IMR-90 (cell line): Measurements from ENCODE around the gene CRLF1. TPM values are rescaled to one million over a fixed set of nuclear protein-coding genes. Genes with fewer than 3 reads are reported as not detected.

Source experiments
- ATAC-seq: fragments of 200-7000 bp; cut with Tn5 transposase; 2 replicates; pipeline ENCODE4 v1.9.1; 2020; ENCODE audit warnings: low read depth, mild to moderate bottlenecking, moderate library complexity
- BruUV-seq: library from RNA; stranded (reverse); fragments of 400-500 nt; replicated peaks from 2 replicates; lab custom pipeline; 2021; lab: Mats Ljungman, UMichigan
- CTCF ChIA-PET: fragments of 300-600 bp; formaldehyde crosslinking; extraction: SDS; loops from one replicate; lab custom pipeline; 2021; ENCODE audit warnings: antibody characterized with exemption; lab: Yijun Ruan, JAX
- POLR2A ChIA-PET: fragments of 300-600 bp; sonication (Branson Sonifier 250); formaldehyde crosslinking; loops from one replicate; lab custom pipeline; 2022; ENCODE audit warnings: antibody characterized with exemption; ENCODE audit not compliant: unreplicated experiment; lab: Charles Lee
- DNase-seq: peaks from one replicate; pipeline ENCODE4 v3.0.0; 2013
- H2AFZ ChIP-seq: replicated peaks from 2 replicates; pipeline ENCODE3; 2013; ENCODE audit warnings: low read length, mild to moderate bottlenecking; ENCODE audit not compliant: poor library complexity
- H2AK5ac ChIP-seq: 2 replicates; pipeline ENCODE4 v1.6.1; 2013; ENCODE audit warnings: low read depth, low read length, inconsistent platforms
- H2AK9ac ChIP-seq: replicated peaks from 2 replicates; pipeline ENCODE3; 2013; ENCODE audit warnings: mild to moderate bottlenecking, low read depth, low read length, moderate library complexity; ENCODE audit not compliant: poor library complexity
- H2BK120ac ChIP-seq: 2 replicates; pipeline ENCODE4 v1.6.1; 2013; ENCODE audit warnings: low read depth, low read length, inconsistent platforms
- H2BK15ac ChIP-seq: 3 replicates; pipeline ENCODE4 v1.6.1; 2013; ENCODE audit warnings: low read depth, low read length, inconsistent platforms
- H2BK20ac ChIP-seq: 2 replicates; pipeline ENCODE4 v1.6.1; 2013; ENCODE audit warnings: low read depth, mild to moderate bottlenecking, inconsistent platforms, low read length, moderate library complexity
- H2BK5ac ChIP-seq: 2 replicates; pipeline ENCODE4 v1.6.1; 2013; ENCODE audit warnings: mild to moderate bottlenecking, low read depth, low read length, inconsistent platforms; ENCODE audit not compliant: poor library complexity, severe bottlenecking
- H3K14ac ChIP-seq: replicated peaks from 2 replicates; pipeline ENCODE4 v1.6.1; 2013; ENCODE audit warnings: low read depth, low read length, inconsistent platforms
- H3K18ac ChIP-seq: 2 replicates; pipeline ENCODE4 v1.6.1; 2013; ENCODE audit warnings: low read depth, low read length, control low read depth
- H3K23ac ChIP-seq: 2 replicates; pipeline ENCODE4 v1.6.1; 2013; ENCODE audit warnings: low read depth, low read length, inconsistent platforms
- H3K27ac ChIP-seq: 2 replicates; pipeline ENCODE4 v1.5.1; 2013; ENCODE audit warnings: mild to moderate bottlenecking, control low read depth, low read length; ENCODE audit not compliant: insufficient read depth
- H3K27me3 ChIP-seq: 2 replicates; pipeline ENCODE4 v1.6.1; 2013; ENCODE audit warnings: low read length; ENCODE audit not compliant: control insufficient read depth, insufficient read depth
- H3K36me3 ChIP-seq: 2 replicates; pipeline ENCODE4 v1.6.1; 2013; ENCODE audit warnings: low read length, mixed read lengths; ENCODE audit not compliant: control insufficient read depth, insufficient read depth
- H3K4ac ChIP-seq: 2 replicates; pipeline ENCODE4 v1.6.1; 2013; ENCODE audit warnings: low read depth, low read length, inconsistent platforms
- H3K4me1 ChIP-seq: 2 replicates; pipeline ENCODE4 v1.6.1; 2013; ENCODE audit warnings: low read length, mixed read lengths; ENCODE audit not compliant: control insufficient read depth, insufficient read depth
- H3K4me2 ChIP-seq: 2 replicates; pipeline ENCODE4 v1.6.1; 2013; ENCODE audit warnings: low read depth, mild to moderate bottlenecking, control low read depth, low read length, moderate library complexity
- H3K4me3 ChIP-seq: 2 replicates; pipeline ENCODE4 v1.5.1; 2013; ENCODE audit warnings: low read depth, mild to moderate bottlenecking, control low read depth, low read length, moderate library complexity; ENCODE audit not compliant: insufficient read depth
- H3K56ac ChIP-seq: 2 replicates; pipeline ENCODE4 v1.6.1; 2013; ENCODE audit warnings: low read length, inconsistent platforms; ENCODE audit not compliant: insufficient read depth; ENCODE audit errors: extremely low read depth
- H3K79me1 ChIP-seq, 2 experiments: 2 replicates each; pipeline ENCODE4 v1.6.1; 2013; ENCODE audit warnings: low read length in 2 of 2, inconsistent platforms in 1 of 2, low read depth in 1 of 2
- H3K9ac ChIP-seq: 2 replicates; pipeline ENCODE4 v1.6.1; 2013; ENCODE audit warnings: low read depth, low read length, control low read depth
- H3K9me1 ChIP-seq: 2 replicates; pipeline ENCODE4 v1.6.1; 2013; ENCODE audit warnings: low read length, inconsistent platforms; ENCODE audit not compliant: insufficient read depth
- H3K9me3 ChIP-seq: 2 replicates; pipeline ENCODE4 v1.6.1; 2013; ENCODE audit warnings: low read length; ENCODE audit not compliant: control insufficient read depth, insufficient read depth
- H4K20me1 ChIP-seq: 2 replicates; pipeline ENCODE4 v1.6.1; 2013; ENCODE audit warnings: low read length, inconsistent platforms; ENCODE audit not compliant: insufficient read depth
- H4K5ac ChIP-seq: 2 replicates; pipeline ENCODE4 v1.6.1; 2013; ENCODE audit warnings: mild to moderate bottlenecking, low read depth, low read length, control low read depth
- H4K8ac ChIP-seq, 2 experiments: 2 replicates each; pipeline ENCODE4 v1.6.1; 2013; ENCODE audit warnings: low read depth in 2 of 2, low read length in 2 of 2, control low read depth in 1 of 2, inconsistent platforms in 1 of 2
- H4K91ac ChIP-seq: 2 replicates; pipeline ENCODE4 v1.6.1; 2013; ENCODE audit warnings: low read depth, low read length, inconsistent platforms; ENCODE audit not compliant: insufficient read depth
- CEBPB ChIP-seq: IDR thresholded peaks from 2 replicates; pipeline ENCODE4 v1.6.1; 2012; ENCODE audit warnings: low read depth, low read length, improper control_type of control experiment
- CHD1 ChIP-seq: IDR thresholded peaks from 2 replicates; pipeline ENCODE4 v1.6.1; 2012; ENCODE audit warnings: low read depth, low read length, improper control_type of control experiment
- CTCF ChIP-seq: conservative IDR thresholded peaks from 2 replicates; pipeline ENCODE4 v1.5.1; 2012; ENCODE audit warnings: mild to moderate bottlenecking, low read depth, low read length, improper control_type of control experiment
- NFE2L2 ChIP-seq: fragments of 150-350 bp; IDR thresholded peaks from 2 replicates; pipeline ENCODE4 v1.6.1; 2016; ENCODE audit warnings: low read depth, mild to moderate bottlenecking, low read length
- POLR2A ChIP-seq: IDR thresholded peaks from 2 replicates; pipeline ENCODE4 v1.6.1; 2012; ENCODE audit warnings: mild to moderate bottlenecking, low read depth, low read length
- RFX5 ChIP-seq: IDR thresholded peaks from 2 replicates; pipeline ENCODE4 v1.8.0; 2012; ENCODE audit warnings: low read depth, mild to moderate bottlenecking, low read length, moderate library complexity
- USF2 ChIP-seq: fragments of 150-350 bp; IDR thresholded peaks from 2 replicates; pipeline ENCODE4 v1.6.1; 2017; ENCODE audit warnings: mild to moderate bottlenecking, antibody characterized with exemption, low read length, low read depth
- WGBS, 2 experiments: methylation state at CpG; one replicate each; pipeline versions ENCODE4 v1.1.5 to v1.1.7; 2013; ENCODE audit warnings: missing lambda C conversion rate in 2 of 2; ENCODE audit not compliant: insufficient read length in 1 of 2; ENCODE audit errors: extremely low coverage in 2 of 2; 5-methylcytosine and 5-hydroxymethylcytosine counted together
- dilution Hi-C: fragments of 300-500 bp; cut with HindIII; formaldehyde crosslinking; loops from one replicate; pipeline ENCODE4 v1.14.3; 2018; ENCODE audit warnings: low sequenced_read_pairs; ENCODE audit not compliant: unreplicated experiment
- in situ Hi-C: fragments of 300-500 bp; cut with MboI; formaldehyde crosslinking; loops from 3 replicates; pipeline ENCODE4 v1.14.3; 2019; ENCODE audit warnings: low sequenced_read_pairs, inconsistent platforms, mixed read lengths
- intact Hi-C: fragments of 100-400 bp; cut with micrococcal nuclease; formaldehyde crosslinking; loops from 2 replicates; pipeline ENCODE4 v1.10.0; 2022
- polyA plus RNA-seq, 3 experiments: library from polyadenylated mRNA; depleted of rRNA; stranded (reverse); fragments of >200 nt; gene quantifications; 2 replicates each; pipeline ENCODE4 v1.2.3, GENCODE V29; 2012; ENCODE audit warnings: low replicate concordance in 1 of 3
- total RNA-seq: library from RNA; depleted of rRNA; stranded (reverse); fragments of >200 nt; gene quantifications from 2 replicates; pipeline ENCODE4 v1.2.3, GENCODE V29; 2012

Gene CRLF1
- total and polyA plus RNA-seq, 2 of the 4 experiments (the other 2 are of a cell fraction): 0.18 to 3.1 TPM

- intact Hi-C loops: no loop called here
These were observed 14.7 kb downstream of the CRLF1 start for GRCh38 chr19:18591735-18592385.

More at GRCh38 chr19:18591735-18592385, 14.7 kb downstream of the CRLF1 start:
- no peak for ATAC-seq
- Histone ChIP-seq H2BK5ac (no peak overlapping the region), H2BK20ac (no peak overlapping the region), H3K4me2 (no peak overlapping the region), H2AK5ac (no peak overlapping the region), H2AK9ac (no peak overlapping the region), H3K14ac (no peak overlapping the region), H3K79me1 (peaks cover 6 to 20% of the 10 kb centered on the region in 2 experiments; a peak in 3 of 4 replicates), H4K91ac (no peak overlapping the region), H2AFZ (no peak overlapping the region), H3K56ac (no peak overlapping the region), H3K9ac (no peak overlapping the region), H2BK120ac (no peak overlapping the region), H4K20me1 (peaks cover 9% of the 10 kb centered on the region), H3K9me3 (no peaks in the 10 kb centered on the region), H3K18ac (no peak overlapping the region), H2BK15ac (no peak overlapping the region), H3K4ac (no peak overlapping the region), H3K9me1 (peaks cover 4% of the 10 kb centered on the region; the same call in 1 of the 2 replicates), H3K36me3 (peaks cover 4% of the 10 kb centered on the region), H3K27ac (no peak overlapping the region), H3K23ac (no peak overlapping the region), H3K4me1 (peaks cover 8% of the 10 kb centered on the region), H3K4me3 (no peak overlapping the region), H4K5ac (no peak overlapping the region), H4K8ac (no peak overlapping the region), H3K27me3 (no peaks in the 10 kb centered on the region)
- 90% methylated on average over 4 of the region's 22 CpGs; no CpG with 5 or more reads in 1 of the 2 experiments for WGBS, 2 experiments
- POLR2A ChIA-PET: no interaction called here
- no peak for DNase-seq
- TF ChIP-seq POLR2A: no peak
- TF ChIP-seq NFE2L2: no peak
- TF ChIP-seq CTCF: no peak
- no peak for TF ChIP-seq RFX5
- no peak for TF ChIP-seq CEBPB
- no peak for TF ChIP-seq CHD1
- TF ChIP-seq USF2: no peak
- no TSS peak for BruUV-seq
- CTCF ChIA-PET: interaction anchor here (0.6 kb wide), 1 partner anchor 184 kb away, joined by 7 read pairs; no protein-coding TSS in a partner anchor
- dilution Hi-C loops (no loop called here), in situ Hi-C loops (no loop called here)
